GM18909 (cell line): Measurements from ENCODE around the gene FFAR1.
"Not testable (repeated sequence)": the region's sequence is repeated elsewhere in the genome, so short reads cannot be mapped to it uniquely, and the experiment has no call there.

Experiments
- ATAC-seq: cut with Tn5 transposase; IDR thresholded peaks from one replicate; pipeline ENCODE4 v1.9.1; 2021; ENCODE audit warnings: mild to moderate bottlenecking; ENCODE audit not compliant: unreplicated experiment, poor library complexity

FFAR1 gene

DNA sequence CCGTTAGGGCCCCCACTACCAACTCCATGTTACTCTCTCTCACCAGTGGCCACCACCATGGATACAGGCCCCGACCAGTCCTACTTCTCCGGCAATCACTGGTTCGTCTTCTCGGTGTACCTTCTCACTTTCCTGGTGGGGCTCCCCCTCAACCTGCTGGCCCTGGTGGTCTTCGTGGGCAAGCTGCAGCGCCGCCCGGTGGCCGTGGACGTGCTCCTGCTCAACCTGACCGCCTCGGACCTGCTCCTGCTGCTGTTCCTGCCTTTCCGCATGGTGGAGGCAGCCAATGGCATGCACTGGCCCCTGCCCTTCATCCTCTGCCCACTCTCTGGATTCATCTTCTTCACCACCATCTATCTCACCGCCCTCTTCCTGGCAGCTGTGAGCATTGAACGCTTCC lies 11.1 kb downstream of the FFAR1 start:
- not testable (repeated sequence) for ATAC-seq

DNA sequence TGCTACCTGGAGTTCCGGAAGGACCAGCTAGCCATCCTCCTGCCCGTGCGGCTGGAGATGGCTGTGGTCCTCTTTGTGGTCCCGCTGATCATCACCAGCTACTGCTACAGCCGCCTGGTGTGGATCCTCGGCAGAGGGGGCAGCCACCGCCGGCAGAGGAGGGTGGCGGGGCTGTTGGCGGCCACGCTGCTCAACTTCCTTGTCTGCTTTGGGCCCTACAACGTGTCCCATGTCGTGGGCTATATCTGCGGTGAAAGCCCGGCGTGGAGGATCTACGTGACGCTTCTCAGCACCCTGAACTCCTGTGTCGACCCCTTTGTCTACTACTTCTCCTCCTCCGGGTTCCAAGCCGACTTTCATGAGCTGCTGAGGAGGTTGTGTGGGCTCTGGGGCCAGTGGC lies 11.7 kb downstream of the FFAR1 start:
- not testable (repeated sequence) for ATAC-seq

GRCh38 chr19:35360081-35360480 lies 12.4 kb downstream of the FFAR1 start:
- not testable (repeated sequence) for ATAC-seq

DNA sequence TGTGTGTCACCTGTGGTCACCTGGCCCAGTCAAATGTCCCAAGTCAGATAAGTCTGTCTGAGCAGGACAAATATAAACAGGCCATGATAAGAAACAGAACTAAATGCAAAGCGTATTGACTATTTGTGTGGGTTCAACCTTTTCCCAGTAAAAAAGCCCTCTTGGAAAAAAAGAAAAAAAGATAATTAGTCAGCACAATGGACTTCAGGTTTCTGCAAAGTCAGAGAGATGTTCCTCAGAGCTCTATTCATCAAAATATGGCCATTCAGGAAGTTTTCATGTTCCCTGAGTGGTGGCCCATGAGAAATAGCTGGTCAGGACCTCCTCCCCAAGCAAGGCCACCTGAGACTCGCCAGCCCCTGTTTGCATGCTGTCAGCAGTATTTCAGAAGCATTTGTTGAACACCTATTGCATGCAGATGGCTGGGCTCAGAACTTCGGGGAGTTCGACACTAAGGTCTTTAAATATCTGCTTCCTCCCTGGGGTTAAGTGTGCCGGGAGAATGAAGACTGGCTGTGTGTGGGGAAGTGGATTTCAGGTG lies 13.2 kb downstream of the FFAR1 start:
- no peak for ATAC-seq

- ATAC-seq: no peak
Measured at GRCh38 chr19:35362261-35363000, 14.7 kb downstream of the FFAR1 start.

DNA sequence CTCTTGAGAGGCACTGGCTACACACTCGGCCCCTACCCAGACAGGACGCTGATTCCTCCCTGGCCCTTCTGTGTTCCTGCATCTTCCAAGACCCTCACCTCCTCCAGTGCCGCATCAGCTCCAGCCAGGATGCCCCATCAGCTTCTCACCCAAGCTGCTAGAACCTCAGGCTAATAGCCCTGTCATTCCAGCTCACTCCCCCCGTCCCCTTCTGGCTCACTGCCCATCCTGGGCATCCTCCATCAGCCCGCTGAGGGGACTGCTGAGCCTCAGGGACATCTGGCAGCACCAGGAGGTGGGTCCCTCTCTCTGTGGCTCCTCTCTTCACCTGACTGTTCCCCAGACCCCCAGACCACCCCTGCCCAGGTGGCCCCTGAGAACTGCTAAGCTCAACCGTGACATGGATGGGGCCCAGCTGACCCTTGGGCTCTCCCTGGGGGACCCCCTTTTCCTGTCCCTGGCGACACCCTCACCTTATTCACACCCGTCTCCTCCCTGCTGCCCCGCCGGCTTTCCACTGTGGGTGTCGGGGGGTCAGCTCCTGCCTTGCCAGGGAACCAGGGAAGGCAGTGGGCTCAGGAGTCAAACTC lies 15.4 kb downstream of the FFAR1 start:
- no peak for ATAC-seq

DNA sequence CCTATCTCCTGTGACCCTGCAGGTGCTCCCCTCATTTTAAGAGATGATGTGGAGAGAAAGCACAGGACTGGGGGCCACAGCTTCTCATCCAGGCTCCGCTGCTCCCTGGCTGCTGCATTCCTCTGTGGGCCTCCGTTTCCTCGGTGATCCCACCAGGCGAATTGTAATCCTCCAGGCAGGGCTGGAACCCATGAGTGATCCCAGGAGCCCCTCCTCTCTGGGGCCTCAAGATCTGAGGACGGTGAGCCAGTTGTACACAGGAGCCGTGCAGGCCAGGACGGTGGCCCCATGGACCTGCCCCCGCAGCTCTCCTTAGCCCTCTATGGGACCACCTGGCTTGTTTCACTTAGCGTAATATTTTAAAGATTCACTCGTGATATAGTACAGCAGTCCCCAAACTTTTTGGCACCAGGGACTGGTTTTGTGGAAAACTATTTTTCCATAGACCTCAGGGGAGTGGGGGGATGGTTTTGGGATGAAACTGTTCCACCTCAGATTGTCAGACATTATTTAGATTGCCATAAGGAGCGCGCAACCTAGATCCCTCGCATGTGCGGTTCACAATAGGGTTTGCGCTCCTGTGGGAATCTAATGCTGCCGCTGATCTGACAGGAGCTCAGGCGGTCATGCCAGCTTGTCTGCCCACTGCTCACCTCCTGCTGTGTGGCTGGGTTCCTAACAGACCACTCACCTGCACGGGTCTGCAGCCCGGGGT lies 16.2 kb downstream of the FFAR1 start:
- no peak for ATAC-seq

- no peak for ATAC-seq
Measured at GRCh38 chr19:35365303-35365702, 17.6 kb downstream of the FFAR1 start.

- ATAC-seq: no peak
Measured at GRCh38 chr19:35368378-35368777, 20.7 kb downstream of the FFAR1 start.

- ATAC-seq: no peak
Measured at GRCh38 chr19:35369522-35369921, 21.8 kb downstream of the FFAR1 start.

- ATAC-seq: no peak
Measured at GRCh38 chr19:35370722-35371121, 23.0 kb downstream of the FFAR1 start, which contains the start of gene GPR42. Gene GPR42, plus strand, starts transcription at chr19:35371068. Its CDS starts 292 bp downstream, at chr19:35371360.

DNA sequence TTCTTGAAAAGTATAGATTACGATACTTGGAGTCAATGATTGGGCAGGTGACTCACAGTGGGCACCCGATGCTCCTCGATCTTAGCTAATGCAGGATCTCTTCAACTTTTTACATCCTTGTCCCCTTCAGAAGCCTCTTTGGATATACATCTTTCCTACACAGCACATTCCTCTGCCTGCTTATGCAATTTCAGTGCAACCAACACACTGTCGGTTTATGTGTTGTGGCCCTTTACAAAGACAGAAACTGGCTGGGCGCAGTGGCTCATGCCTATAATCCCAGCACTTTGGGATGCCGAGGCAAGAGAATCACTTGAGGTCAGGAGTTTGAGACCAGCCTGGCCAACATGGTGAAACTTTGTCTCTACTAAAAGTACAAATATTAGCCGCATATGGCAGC lies 25.8 kb downstream of the FFAR1 start:
- ATAC-seq: no peak

DNA sequence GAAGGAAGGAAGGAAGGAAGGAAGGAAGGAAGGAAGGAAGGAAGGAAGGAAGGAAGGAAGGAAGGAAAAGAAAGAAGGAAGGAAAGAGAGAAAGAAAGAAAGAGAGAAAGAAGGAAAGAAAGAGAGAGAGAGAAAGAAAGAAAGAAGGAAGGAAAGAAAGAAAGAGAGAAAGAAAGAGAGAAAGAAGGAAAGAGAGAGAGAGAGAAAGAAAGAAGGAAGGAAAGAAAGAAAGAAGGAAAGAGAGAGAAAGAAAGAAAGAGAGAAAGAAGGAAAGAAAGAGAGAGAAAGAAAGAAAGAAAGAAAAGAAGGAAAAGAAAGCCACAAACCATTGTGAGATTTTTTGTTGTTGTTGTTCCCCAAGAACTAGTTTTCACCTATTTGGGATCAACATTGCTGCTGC lies 26.3 kb downstream of the FFAR1 start:
- not testable (repeated sequence) for ATAC-seq

- ATAC-seq: no peak
Measured at GRCh38 chr19:35375505-35376307, 28.0 kb downstream of the FFAR1 start.

DNA sequence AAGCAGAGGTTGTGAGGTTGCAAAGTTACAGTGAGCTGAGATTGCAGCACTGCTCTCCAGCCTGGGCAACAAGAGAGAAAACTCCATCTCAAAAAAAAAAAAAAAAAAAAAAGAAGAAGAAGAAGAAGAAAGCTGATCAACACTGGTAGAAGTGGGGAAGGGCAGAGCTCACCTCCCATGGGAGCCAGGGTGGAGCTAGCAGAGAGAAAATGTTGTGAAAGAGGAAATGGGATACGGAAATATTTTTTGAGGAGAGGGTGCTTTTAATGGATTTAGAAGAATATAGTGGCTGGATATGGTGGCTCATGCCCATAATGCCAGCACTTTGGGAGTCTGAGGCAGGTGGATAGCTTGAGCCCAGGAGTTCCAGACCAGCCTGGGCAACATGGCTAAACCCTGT lies 30.0 kb downstream of the FFAR1 start:
- no peak for ATAC-seq

DNA sequence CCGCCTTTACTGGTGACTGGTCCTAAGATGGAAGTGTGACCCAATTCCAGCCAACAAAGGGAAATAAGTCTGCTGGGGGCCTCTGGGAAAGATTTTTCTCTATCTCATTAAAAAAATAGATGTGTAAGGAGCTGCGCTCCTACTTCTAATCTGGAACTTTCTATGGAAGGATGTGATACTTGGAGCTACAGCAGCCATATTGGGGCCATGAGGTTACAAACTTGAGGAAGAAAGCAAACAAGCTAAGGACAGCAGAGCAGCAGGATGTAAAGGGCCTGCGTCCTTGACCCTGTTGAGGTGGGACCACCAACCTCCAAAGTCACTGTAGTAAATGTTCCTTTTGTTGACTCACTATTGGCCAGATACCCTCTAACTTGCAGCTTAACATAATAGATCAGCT lies 30.7 kb downstream of the FFAR1 start:
- no peak for ATAC-seq

DNA sequence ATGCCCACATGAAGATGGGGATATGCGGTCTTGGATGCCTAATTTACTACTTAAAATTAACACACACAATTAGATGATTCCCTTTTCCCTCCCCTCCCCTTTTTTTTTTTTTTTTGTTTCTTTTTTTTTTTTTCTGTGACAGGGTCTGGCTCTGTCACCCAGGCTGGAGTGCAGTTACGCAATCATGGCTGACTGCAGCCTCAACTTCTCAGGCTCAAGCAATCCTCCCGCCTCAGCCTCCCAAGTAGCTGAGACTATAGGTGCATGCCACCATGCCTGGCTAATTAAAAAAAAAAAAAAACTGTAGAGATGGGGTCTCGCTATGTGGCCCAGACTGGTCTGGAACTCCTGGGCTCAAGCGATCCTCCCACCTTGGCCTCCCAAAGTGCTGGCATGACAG lies 31.8 kb downstream of the FFAR1 start:
- not testable (repeated sequence) for ATAC-seq

DNA sequence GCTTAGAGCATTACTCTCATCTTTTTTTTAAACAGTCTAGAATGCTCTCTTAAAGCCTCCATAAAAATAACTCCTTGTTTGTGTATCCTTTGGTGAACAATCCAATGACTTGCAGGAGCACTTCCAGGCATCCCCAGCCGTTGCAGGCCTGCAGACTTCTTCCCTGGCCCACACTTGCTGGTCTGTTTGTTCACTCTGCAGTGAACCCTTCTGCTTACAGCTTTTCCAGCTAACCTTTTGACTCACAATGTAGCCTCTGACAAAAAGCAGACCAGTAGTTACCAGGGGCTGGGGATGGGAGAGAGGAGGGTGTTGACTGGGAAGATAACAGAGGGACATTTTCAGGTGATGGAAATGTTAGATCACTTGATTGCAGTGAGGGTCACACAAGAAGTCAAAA lies 32.3 kb downstream of the FFAR1 start:
- ATAC-seq: no peak

- no peak for ATAC-seq
Measured at GRCh38 chr19:35380450-35381124, 32.9 kb downstream of the FFAR1 start.

DNA sequence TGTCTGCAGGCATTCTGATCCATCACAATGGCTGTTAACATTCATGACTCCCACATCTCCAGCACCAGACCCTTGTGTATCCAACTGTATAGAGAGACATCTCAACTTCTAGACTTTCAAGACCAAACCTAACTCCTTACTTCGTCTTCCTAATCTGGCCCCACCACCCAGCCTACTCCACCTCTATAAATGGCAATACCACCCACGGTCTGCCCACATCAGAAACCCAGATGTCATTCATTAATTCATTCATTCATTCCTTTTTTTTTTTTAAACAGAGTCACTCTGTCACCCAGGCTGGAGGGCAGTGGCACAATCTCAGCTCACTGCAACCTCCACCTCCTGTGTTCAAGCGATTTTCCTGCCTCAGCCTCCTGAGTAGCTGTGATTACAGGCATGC lies 33.6 kb downstream of the FFAR1 start:
- no peak for ATAC-seq
